WTC11 (cell line): ENCODE measurements around the gene RFC4. TPM values are rescaled to one million over a fixed set of nuclear protein-coding genes. Genes with fewer than 3 reads are reported as not detected.

ENCODE experiments used
- ATAC-seq: fragments of 200-7000 bp; cut with Tn5 transposase; 2 replicates; pipeline ENCODE4 v1.10.0; 2021; ENCODE audit warnings: mild to moderate bottlenecking, moderate library complexity
- CTCF ChIA-PET: fragments of 300-600 bp; sonication (Branson Sonifier 250); formaldehyde crosslinking; loops from one replicate; lab custom pipeline; 2021; ENCODE audit warnings: antibody characterized with exemption; lab: Charles Lee
- POLR2A ChIA-PET: fragments of 350-600 bp; sonication (Branson Sonifier 250); formaldehyde crosslinking; loops from one replicate; lab custom pipeline; 2021; ENCODE audit warnings: antibody characterized with exemption; lab: Charles Lee
- DNase-seq: peaks from one replicate; pipeline ENCODE4 v3.0.0; 2021; ENCODE audit warnings: low spot score
- H3K27ac Mint-ChIP-seq: 2 replicates; pipeline ENCODE4 v1.8.0; 2021; ENCODE audit warnings: mixed read lengths
- H3K27me3 Mint-ChIP-seq: 2 replicates; pipeline ENCODE4 v1.8.0; 2021; ENCODE audit warnings: low read depth, mild to moderate bottlenecking, moderate library complexity, mixed read lengths
- H3K36me3 Mint-ChIP-seq: 2 replicates; pipeline ENCODE4 v1.8.0; 2021; ENCODE audit warnings: mixed read lengths
- H3K4me1 Mint-ChIP-seq: 2 replicates; pipeline ENCODE4 v1.8.0; 2022; ENCODE audit warnings: mixed read lengths
- H3K4me3 Mint-ChIP-seq: 2 replicates; pipeline ENCODE4 v1.8.0; 2021; ENCODE audit warnings: mild to moderate bottlenecking, moderate library complexity, mixed read lengths
- H3K9me3 Mint-ChIP-seq: 2 replicates; pipeline ENCODE4 v1.8.0; 2021; ENCODE audit warnings: mixed read lengths
- ELF4 ChIP-seq: sonication (generic); formaldehyde crosslinking; IDR thresholded peaks from 2 replicates; pipeline ENCODE4 v1.8.1; 2022; ENCODE audit warnings: low read depth, mild to moderate bottlenecking, moderate library complexity, missing genetic modification reagents
- GRHL2 ChIP-seq: fragments of 250-450 bp; sonication (Bioruptor Pico); IDR thresholded peaks from 2 replicates; pipeline ENCODE4 v1.8.0; 2022; ENCODE audit warnings: mild to moderate bottlenecking, moderate library complexity; ENCODE audit not compliant: insufficient replicate concordance, severe bottlenecking
- JAZF1 ChIP-seq: fragments of 250-450 bp; sonication (Bioruptor Pico); IDR thresholded peaks from 2 replicates; pipeline ENCODE4 v1.9.0; 2021; ENCODE audit warnings: moderate library complexity, mild to moderate bottlenecking, inconsistent platforms
- KAT7 ChIP-seq: sonication (generic); formaldehyde crosslinking; IDR thresholded peaks from 2 replicates; pipeline ENCODE4 v1.8.1; 2023; ENCODE audit warnings: missing genetic modification reagents, mild to moderate bottlenecking, borderline replicate concordance
- MYBL2 ChIP-seq: sonication (generic); formaldehyde crosslinking; IDR thresholded peaks from 2 replicates; pipeline ENCODE4 v1.8.1; 2023; ENCODE audit warnings: mild to moderate bottlenecking, moderate library complexity, missing genetic modification reagents
- NFATC4 ChIP-seq: fragments of 250-450 bp; sonication (Bioruptor Pico); IDR thresholded peaks from 2 replicates; pipeline ENCODE4 v1.9.0; 2021; ENCODE audit warnings: mild to moderate bottlenecking
- NR2C2 ChIP-seq: sonication (generic); formaldehyde crosslinking; IDR thresholded peaks from 2 replicates; pipeline ENCODE4 v1.8.0; 2022; ENCODE audit warnings: mild to moderate bottlenecking, missing genetic modification reagents
- SMAD3 ChIP-seq: sonication (generic); formaldehyde crosslinking; IDR thresholded peaks from 2 replicates; pipeline ENCODE4 v1.8.0; 2022; ENCODE audit warnings: missing genetic modification reagents, mild to moderate bottlenecking, borderline replicate concordance
- TEAD1 ChIP-seq: sonication (generic); formaldehyde crosslinking; IDR thresholded peaks from 2 replicates; pipeline ENCODE4 v1.8.0; 2022; ENCODE audit warnings: mild to moderate bottlenecking, missing genetic modification reagents
- ZNF219 ChIP-seq: sonication (generic); formaldehyde crosslinking; IDR thresholded peaks from 2 replicates; pipeline ENCODE4 v1.8.0; 2023; ENCODE audit warnings: missing genetic modification reagents, mild to moderate bottlenecking, borderline replicate concordance
- ZNF232 ChIP-seq: sonication (generic); formaldehyde crosslinking; IDR thresholded peaks from 2 replicates; pipeline ENCODE4 v1.8.0; 2022; ENCODE audit warnings: mild to moderate bottlenecking, missing genetic modification reagents
- total RNA-seq: library from RNA; stranded (reverse); gene quantifications from 3 replicates; pipeline ENCODE4 v1.2.3, GENCODE V29; 2021
- TF ChIP-seq, protein P1 (sequence below): sonication (generic); formaldehyde crosslinking; conservative IDR thresholded peaks from 2 replicates; pipeline ENCODE4 v1.8.1; 2022; ENCODE audit warnings: mild to moderate bottlenecking, missing genetic modification reagents
- TF ChIP-seq, protein P2 (sequence below): fragments of 250-450 bp; sonication (Bioruptor Pico); IDR thresholded peaks from 2 replicates; pipeline ENCODE4 v1.9.0; 2021; ENCODE audit warnings: moderate library complexity, mild to moderate bottlenecking, inconsistent platforms, borderline replicate concordance
- TF ChIP-seq, protein P3 (sequence below): fragments of 200-600 bp; IDR thresholded peaks from 2 replicates; pipeline ENCODE4 v1.8.0; 2022; ENCODE audit warnings: antibody characterized with exemption
- TF ChIP-seq, protein P4 (sequence below): sonication (generic); formaldehyde crosslinking; IDR thresholded peaks from 2 replicates; pipeline ENCODE4 v1.8.0; 2022; ENCODE audit warnings: mild to moderate bottlenecking, missing genetic modification reagents
- TF ChIP-seq, protein P5 (sequence below): fragments of 250-450 bp; sonication (Bioruptor Pico); conservative IDR thresholded peaks from 2 replicates; pipeline ENCODE4 v1.9.0; 2021; ENCODE audit warnings: mild to moderate bottlenecking
- TF ChIP-seq, protein P6 (sequence below): sonication (generic); formaldehyde crosslinking; IDR thresholded peaks from 2 replicates; pipeline ENCODE4 v1.8.1; 2022; ENCODE audit warnings: mild to moderate bottlenecking, missing genetic modification reagents, moderate library complexity, borderline replicate concordance
- TF ChIP-seq, protein P7 (sequence below): fragments of 250-450 bp; sonication (Bioruptor Pico); IDR thresholded peaks from 2 replicates; pipeline ENCODE4 v1.9.0; 2021; ENCODE audit warnings: mild to moderate bottlenecking
- TF ChIP-seq, protein P8 (sequence below): sonication (generic); formaldehyde crosslinking; IDR thresholded peaks from 2 replicates; pipeline ENCODE4 v1.8.0; 2022; ENCODE audit warnings: mild to moderate bottlenecking, missing genetic modification reagents

The RFC4 gene
- total RNA-seq, 1 experiment from 2014 or later, result 104 TPM

DNA sequence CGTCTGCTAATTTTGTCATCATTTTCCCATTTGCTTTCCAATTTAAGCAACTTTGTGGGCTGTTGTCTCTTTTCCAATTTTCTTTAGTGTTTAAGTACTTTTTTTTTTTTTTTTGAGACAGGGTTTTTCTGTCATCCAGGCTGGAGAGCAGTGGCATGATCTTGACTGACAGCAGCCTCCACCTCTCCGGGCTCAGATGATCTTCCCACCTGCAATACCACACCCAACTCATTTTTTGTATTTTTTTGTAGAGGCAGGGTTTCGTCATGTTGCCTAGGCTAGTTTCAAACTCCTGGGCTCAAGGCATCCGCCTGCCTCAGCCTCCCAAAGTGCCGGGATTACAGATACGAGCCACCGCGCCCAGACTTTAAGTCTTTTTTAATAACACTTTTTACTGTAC, 49.1 kb downstream of the RFC4 start:
- ChIA-PET POLR2A (no interaction called here), CTCF (interaction anchor here (0.7 kb wide), 1 partner anchor 515 kb away, joined by 4 read pairs; no protein-coding TSS in a partner anchor)
- Mint-ChIP-seq H3K4me1 (peaks cover 19% of the 10 kb centered on the region), H3K4me3 (no peak overlapping the region), H3K36me3 (no peaks in the 10 kb centered on the region), H3K27me3 (no peaks in the 10 kb centered on the region; the same call in 1 of the 2 replicates), H3K9me3 (no peaks in the 10 kb centered on the region), H3K27ac (no peak overlapping the region)
- no peak for DNase-seq
- TF ChIP-seq, protein P1, sequence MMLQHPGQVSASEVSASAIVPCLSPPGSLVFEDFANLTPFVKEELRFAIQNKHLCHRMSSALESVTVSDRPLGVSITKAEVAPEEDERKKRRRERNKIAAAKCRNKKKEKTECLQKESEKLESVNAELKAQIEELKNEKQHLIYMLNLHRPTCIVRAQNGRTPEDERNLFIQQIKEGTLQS, result no peak
- no peak for TF ChIP-seq KAT7 (CRISPR knock-in tag)
- TF ChIP-seq, protein P2, sequence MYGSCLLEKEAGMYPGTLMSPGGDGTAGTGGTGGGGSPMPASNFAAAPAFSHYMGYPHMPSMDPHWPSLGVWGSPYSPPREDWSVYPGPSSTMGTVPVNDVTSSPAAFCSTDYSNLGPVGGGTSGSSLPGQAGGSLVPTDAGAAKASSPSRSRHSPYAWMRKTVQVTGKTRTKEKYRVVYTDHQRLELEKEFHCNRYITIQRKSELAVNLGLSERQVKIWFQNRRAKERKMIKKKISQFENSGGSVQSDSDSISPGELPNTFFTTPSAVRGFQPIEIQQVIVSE (CRISPR knock-in tag), result no peak
- no peak for ATAC-seq

DNA sequence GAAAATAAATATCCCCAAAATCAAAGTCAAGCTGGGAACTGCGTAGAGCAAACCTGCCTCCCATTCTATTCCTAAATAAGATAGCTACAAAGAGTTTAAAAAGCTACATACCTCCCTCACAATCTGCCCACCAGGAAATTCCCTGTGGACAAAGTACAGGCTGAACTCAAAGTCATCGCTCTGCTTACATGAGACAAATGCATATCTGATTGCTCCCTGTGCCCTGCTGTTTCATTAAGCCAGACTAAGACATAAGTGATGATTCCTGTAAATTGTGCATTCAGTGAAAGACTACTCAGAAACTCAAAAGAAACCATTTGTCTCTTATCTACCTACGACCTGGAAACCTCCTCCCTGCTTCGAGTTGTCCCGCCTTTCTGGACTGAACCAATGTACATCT, 51.4 kb downstream of the RFC4 start:
- Mint-ChIP-seq H3K27ac (no peak overlapping the region), H3K36me3 (no peaks in the 10 kb centered on the region), H3K4me1 (peaks cover 26% of the 10 kb centered on the region), H3K27me3 (no peaks in the 10 kb centered on the region; the same call in 1 of the 2 replicates), H3K4me3 (no peak overlapping the region), H3K9me3 (no peaks in the 10 kb centered on the region)
- TF ChIP-seq, protein P3, sequence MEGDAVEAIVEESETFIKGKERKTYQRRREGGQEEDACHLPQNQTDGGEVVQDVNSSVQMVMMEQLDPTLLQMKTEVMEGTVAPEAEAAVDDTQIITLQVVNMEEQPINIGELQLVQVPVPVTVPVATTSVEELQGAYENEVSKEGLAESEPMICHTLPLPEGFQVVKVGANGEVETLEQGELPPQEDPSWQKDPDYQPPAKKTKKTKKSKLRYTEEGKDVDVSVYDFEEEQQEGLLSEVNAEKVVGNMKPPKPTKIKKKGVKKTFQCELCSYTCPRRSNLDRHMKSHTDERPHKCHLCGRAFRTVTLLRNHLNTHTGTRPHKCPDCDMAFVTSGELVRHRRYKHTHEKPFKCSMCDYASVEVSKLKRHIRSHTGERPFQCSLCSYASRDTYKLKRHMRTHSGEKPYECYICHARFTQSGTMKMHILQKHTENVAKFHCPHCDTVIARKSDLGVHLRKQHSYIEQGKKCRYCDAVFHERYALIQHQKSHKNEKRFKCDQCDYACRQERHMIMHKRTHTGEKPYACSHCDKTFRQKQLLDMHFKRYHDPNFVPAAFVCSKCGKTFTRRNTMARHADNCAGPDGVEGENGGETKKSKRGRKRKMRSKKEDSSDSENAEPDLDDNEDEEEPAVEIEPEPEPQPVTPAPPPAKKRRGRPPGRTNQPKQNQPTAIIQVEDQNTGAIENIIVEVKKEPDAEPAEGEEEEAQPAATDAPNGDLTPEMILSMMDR, result no peak
- TF ChIP-seq MYBL2 (CRISPR knock-in tag), result no peak
- no peak for TF ChIP-seq JAZF1 (CRISPR knock-in tag)
- TF ChIP-seq ZNF232 (CRISPR knock-in tag), result no peak
- TF ChIP-seq, protein P4, sequence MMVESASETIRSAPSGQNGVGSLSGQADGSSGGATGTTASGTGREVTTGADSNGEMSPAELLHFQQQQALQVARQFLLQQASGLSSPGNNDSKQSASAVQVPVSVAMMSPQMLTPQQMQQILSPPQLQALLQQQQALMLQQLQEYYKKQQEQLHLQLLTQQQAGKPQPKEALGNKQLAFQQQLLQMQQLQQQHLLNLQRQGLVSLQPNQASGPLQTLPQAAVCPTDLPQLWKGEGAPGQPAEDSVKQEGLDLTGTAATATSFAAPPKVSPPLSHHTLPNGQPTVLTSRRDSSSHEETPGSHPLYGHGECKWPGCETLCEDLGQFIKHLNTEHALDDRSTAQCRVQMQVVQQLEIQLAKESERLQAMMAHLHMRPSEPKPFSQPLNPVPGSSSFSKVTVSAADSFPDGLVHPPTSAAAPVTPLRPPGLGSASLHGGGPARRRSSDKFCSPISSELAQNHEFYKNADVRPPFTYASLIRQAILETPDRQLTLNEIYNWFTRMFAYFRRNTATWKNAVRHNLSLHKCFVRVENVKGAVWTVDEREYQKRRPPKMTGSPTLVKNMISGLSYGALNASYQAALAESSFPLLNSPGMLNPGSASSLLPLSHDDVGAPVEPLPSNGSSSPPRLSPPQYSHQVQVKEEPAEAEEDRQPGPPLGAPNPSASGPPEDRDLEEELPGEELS (CRISPR knock-in tag), result no peak
- TF ChIP-seq, protein P5, sequence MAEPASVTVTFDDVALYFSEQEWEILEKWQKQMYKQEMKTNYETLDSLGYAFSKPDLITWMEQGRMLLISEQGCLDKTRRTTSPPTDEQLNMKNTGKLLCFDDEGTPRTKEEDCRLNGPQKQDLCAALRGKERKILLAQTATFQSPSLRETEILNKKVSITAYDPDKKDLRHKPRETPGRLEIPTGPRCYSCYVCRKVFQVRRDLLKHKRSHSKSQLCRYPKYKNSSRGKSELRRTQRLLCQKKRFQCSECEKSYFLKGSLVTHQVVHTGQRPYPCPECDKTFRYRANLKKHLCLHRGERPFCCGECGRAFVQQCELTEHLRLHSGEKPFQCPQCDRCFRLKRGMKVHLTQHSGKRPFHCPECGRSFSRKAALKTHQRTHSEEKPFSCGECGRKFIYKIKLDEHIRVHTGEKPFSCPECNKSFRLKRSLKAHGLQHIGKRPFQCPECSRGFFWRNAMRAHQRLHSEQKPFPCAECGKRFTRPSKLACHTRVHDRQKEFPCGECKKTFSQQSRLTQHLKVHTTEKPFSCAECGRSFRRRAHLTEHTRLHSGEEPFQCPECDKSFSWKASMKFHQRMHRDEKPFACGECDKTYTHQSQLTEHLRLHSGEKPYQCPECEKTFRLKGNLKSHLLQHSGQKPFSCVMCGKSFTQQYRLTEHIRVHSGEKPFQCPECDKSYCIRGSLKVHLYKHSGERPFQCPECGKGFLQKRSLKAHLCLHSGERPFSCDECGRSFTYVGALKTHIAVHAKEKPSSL (CRISPR knock-in tag), result no peak
- TF ChIP-seq ZNF219, result no peak
- TF ChIP-seq ELF4 (CRISPR knock-in tag), result no peak
- TF ChIP-seq SMAD3 (CRISPR knock-in tag), result no peak
- TF ChIP-seq, protein P6, sequence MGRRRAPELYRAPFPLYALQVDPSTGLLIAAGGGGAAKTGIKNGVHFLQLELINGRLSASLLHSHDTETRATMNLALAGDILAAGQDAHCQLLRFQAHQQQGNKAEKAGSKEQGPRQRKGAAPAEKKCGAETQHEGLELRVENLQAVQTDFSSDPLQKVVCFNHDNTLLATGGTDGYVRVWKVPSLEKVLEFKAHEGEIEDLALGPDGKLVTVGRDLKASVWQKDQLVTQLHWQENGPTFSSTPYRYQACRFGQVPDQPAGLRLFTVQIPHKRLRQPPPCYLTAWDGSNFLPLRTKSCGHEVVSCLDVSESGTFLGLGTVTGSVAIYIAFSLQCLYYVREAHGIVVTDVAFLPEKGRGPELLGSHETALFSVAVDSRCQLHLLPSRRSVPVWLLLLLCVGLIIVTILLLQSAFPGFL (CRISPR knock-in tag), result no peak
- TF ChIP-seq NR2C2 (CRISPR knock-in tag), result no peak
- TF ChIP-seq, protein P7, sequence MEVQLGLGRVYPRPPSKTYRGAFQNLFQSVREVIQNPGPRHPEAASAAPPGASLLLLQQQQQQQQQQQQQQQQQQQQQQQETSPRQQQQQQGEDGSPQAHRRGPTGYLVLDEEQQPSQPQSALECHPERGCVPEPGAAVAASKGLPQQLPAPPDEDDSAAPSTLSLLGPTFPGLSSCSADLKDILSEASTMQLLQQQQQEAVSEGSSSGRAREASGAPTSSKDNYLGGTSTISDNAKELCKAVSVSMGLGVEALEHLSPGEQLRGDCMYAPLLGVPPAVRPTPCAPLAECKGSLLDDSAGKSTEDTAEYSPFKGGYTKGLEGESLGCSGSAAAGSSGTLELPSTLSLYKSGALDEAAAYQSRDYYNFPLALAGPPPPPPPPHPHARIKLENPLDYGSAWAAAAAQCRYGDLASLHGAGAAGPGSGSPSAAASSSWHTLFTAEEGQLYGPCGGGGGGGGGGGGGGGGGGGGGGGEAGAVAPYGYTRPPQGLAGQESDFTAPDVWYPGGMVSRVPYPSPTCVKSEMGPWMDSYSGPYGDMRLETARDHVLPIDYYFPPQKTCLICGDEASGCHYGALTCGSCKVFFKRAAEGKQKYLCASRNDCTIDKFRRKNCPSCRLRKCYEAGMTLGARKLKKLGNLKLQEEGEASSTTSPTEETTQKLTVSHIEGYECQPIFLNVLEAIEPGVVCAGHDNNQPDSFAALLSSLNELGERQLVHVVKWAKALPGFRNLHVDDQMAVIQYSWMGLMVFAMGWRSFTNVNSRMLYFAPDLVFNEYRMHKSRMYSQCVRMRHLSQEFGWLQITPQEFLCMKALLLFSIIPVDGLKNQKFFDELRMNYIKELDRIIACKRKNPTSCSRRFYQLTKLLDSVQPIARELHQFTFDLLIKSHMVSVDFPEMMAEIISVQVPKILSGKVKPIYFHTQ (CRISPR knock-in tag), result no peak
- TF ChIP-seq TEAD1 (CRISPR knock-in tag), result no peak
- no peak for TF ChIP-seq NFATC4
- TF ChIP-seq, protein P8, sequence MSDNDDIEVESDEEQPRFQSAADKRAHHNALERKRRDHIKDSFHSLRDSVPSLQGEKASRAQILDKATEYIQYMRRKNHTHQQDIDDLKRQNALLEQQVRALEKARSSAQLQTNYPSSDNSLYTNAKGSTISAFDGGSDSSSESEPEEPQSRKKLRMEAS (CRISPR knock-in tag), result no peak
- no peak for TF ChIP-seq GRHL2 (CRISPR knock-in tag)
- ChIA-PET CTCF (interaction anchor here (1.0 kb wide), 1 partner anchor 140 kb away, joined by 5 read pairs; no protein-coding TSS in a partner anchor), POLR2A (no interaction called here)
- no peak for ATAC-seq
- DNase-seq, result no peak
